ENCODE data around the gene DDX55. TPM values are rescaled to one million over a fixed set of nuclear protein-coding genes. Genes with fewer than 3 reads are reported as not detected.

DDX55 gene
- total and polyA plus RNA-seq, 2 experiments from 2014 or later, result 39.8 to 53.3 TPM

- peaks cover 3% of the 10 kb centered on the region for H3K27me3 Mint-ChIP-seq (ENCODE audit: insufficient read depth, low read depth, poor library complexity)
- peaks cover 49% of the 10 kb centered on the region for H3K79me2 ChIP-seq (replicated peaks; ENCODE audit: insufficient read depth)
- no peak overlapping the region for H3K4me2 ChIP-seq
- ATAC-seq (no peak), DNase-seq (ENCODE audit: low spot score) (no peak)
- H3K36me3 ChIP-seq (ENCODE audit: insufficient read depth), result peaks cover 45% of the 10 kb centered on the region
- peaks cover under 1% of the 10 kb centered on the region; the same call in 1 of the 3 replicates for H3K4me1 Mint-ChIP-seq
- no peaks in the 10 kb centered on the region for H3K27me3 ChIP-seq (ENCODE audit: insufficient read depth)
- peaks cover 38% of the 10 kb centered on the region for H4K20me1 ChIP-seq (replicated peaks; ENCODE audit: insufficient read depth)
- no peak overlapping the region for H3K27ac ChIP-seq (ENCODE audit: low read depth)
- H3K4me1 ChIP-seq (ENCODE audit: insufficient read depth), result no peaks in the 10 kb centered on the region
- H3K4me3 Mint-ChIP-seq, result no peak overlapping the region
- H3K9me3 Mint-ChIP-seq, result peaks cover 1% of the 10 kb centered on the region; the same call in 1 of the 3 replicates
- no peaks in the 10 kb centered on the region for H3K9me2 ChIP-seq (ENCODE audit: insufficient read depth)
- H3F3A ChIP-seq (replicated peaks; ENCODE audit: low read depth), result peaks cover 3% of the 10 kb centered on the region; the same call in 1 of the 2 replicates
- no peak for TF ChIP-seq STAT1 (IDR thresholded peaks at IDR 0.05; ENCODE audit: unreplicated experiment)
- H3K36me3 Mint-ChIP-seq (ENCODE audit: low read depth), result peaks cover 51% of the 10 kb centered on the region
- H3K4me3 ChIP-seq, result no peak overlapping the region
- no peak overlapping the region for H3K27ac Mint-ChIP-seq
- H2AFZ ChIP-seq, result no peak overlapping the region
Observed at GRCh38 chr12:123595729-123596128, 6.2 kb upstream of the DDX55 start.

- Histone ChIP-seq H3K79me2 (replicated peaks; ENCODE audit: insufficient read depth) (peaks cover 37% of the 10 kb centered on the region), H3K27ac (ENCODE audit: low read depth) (no peak overlapping the region), H2AFZ (no peak overlapping the region), H3K4me2 (no peak overlapping the region), H3K36me3 (ENCODE audit: insufficient read depth) (peaks cover 43% of the 10 kb centered on the region), H3K27me3 (ENCODE audit: insufficient read depth) (no peaks in the 10 kb centered on the region), H3K4me1 (ENCODE audit: insufficient read depth) (no peaks in the 10 kb centered on the region), H3K4me3 (no peak overlapping the region), H3F3A (replicated peaks; ENCODE audit: low read depth) (peaks cover 3% of the 10 kb centered on the region; the same call in 1 of the 2 replicates), H3K9me2 (ENCODE audit: insufficient read depth) (no peaks in the 10 kb centered on the region), H4K20me1 (replicated peaks; ENCODE audit: insufficient read depth) (peaks cover 30% of the 10 kb centered on the region)
- TF ChIP-seq ZNF462 (CRISPR knock-in tag; IDR thresholded peaks at IDR 0.05), result no peak
- TF ChIP-seq CTCF (conservative IDR thresholded peaks at IDR 0.05; ENCODE audit: low read depth in 2 of 2), result no peak
- no peak for TF ChIP-seq EZH2phosphoT487 (IDR thresholded peaks at IDR 0.05; ENCODE audit: unreplicated experiment)
- TF ChIP-seq REST (IDR thresholded peaks at IDR 0.05; ENCODE audit: unreplicated experiment), result no peak
- TF ChIP-seq STAT1 (IDR thresholded peaks at IDR 0.05; ENCODE audit: unreplicated experiment), result no peak
- no peak for TF ChIP-seq POLR2AphosphoS5 (IDR thresholded peaks at IDR 0.05; ENCODE audit: low read depth)
- TF ChIP-seq CREB1 (CRISPR knock-in tag; IDR thresholded peaks at IDR 0.05; ENCODE audit: low read depth), result no peak
- no peak for TF ChIP-seq NANOG (IDR thresholded peaks at IDR 0.05; ENCODE audit: borderline replicate concordance)
- Mint-ChIP-seq H3K4me1 (peaks cover 3% of the 10 kb centered on the region; the same call in 2 of the 3 replicates), H3K4me3 (no peak overlapping the region), H3K27me3 (ENCODE audit: insufficient read depth, low read depth, poor library complexity) (peaks cover 4% of the 10 kb centered on the region), H3K9me3 (peaks cover 4% of the 10 kb centered on the region; the same call in 2 of the 3 replicates), H3K36me3 (ENCODE audit: low read depth) (peaks cover 37% of the 10 kb centered on the region), H3K27ac (no peak overlapping the region)
- DNase-seq (ENCODE audit: low spot score) (no peak), ATAC-seq (no peak)
Observed at GRCh38 chr12:123597100-123597499, 4.8 kb upstream of the DDX55 start.

Measured in GM23338 (cell line).